Caco-2 (cell line): ENCODE measurements around the gene VPS33B. TPM values are rescaled to one million over a fixed set of nuclear protein-coding genes. Genes with fewer than 3 reads are reported as not detected.

ENCODE experiments used
- BruUV-seq: library from RNA; stranded (reverse); fragments of 400-500 nt; replicated peaks from 2 replicates; lab custom pipeline; 2021; lab: Mats Ljungman, UMichigan
- CTCF ChIA-PET: fragments of 300-600 bp; sonication (Branson Sonifier 250); formaldehyde crosslinking; loops from one replicate; lab custom pipeline; 2022; ENCODE audit warnings: antibody characterized with exemption; lab: Charles Lee
- POLR2A ChIA-PET: fragments of 300-600 bp; sonication (Branson Sonifier 250); formaldehyde crosslinking; loops from one replicate; lab custom pipeline; 2022; ENCODE audit warnings: antibody characterized with exemption; lab: Charles Lee
- DNase-seq, 2 experiments: peaks; one replicate each; pipeline versions ENCODE4 v3.0.0 to v3.0.0-alpha.2; 2020 to 2022
- H3K27me3 ChIP-seq: replicated peaks from 2 replicates; pipeline ENCODE4 v1.6.0; 2011; ENCODE audit warnings: low read length; ENCODE audit not compliant: control insufficient read depth, insufficient read depth
- H3K36me3 ChIP-seq: 2 replicates; pipeline ENCODE4 v1.5.1; 2011; ENCODE audit warnings: low read length; ENCODE audit not compliant: control insufficient read depth, insufficient read depth
- H3K4me1 ChIP-seq: fragments of 250-450 bp; sonication (Bioruptor Pico); 2 replicates; pipeline ENCODE4 v1.5.1; 2020; ENCODE audit warnings: mild to moderate bottlenecking
- H3K4me3 ChIP-seq: 2 replicates; pipeline ENCODE4 v1.5.1; 2011; ENCODE audit warnings: low read depth, mild to moderate bottlenecking, control low read depth, low read length
- H3K9me3 ChIP-seq: fragments of 250-450 bp; sonication (Bioruptor Pico); 2 replicates; pipeline ENCODE4 v1.5.1; 2020; ENCODE audit warnings: mild to moderate bottlenecking, moderate library complexity
- H3K27ac Mint-ChIP-seq: one replicate; pipeline ENCODE4 v1.8.0; 2022; ENCODE audit warnings: mixed read lengths; ENCODE audit not compliant: unreplicated experiment
- H3K27me3 Mint-ChIP-seq: one replicate; pipeline ENCODE4 v1.8.0; 2022; ENCODE audit warnings: mixed read lengths; ENCODE audit not compliant: insufficient read depth, unreplicated experiment
- H3K36me3 Mint-ChIP-seq: one replicate; pipeline ENCODE4 v1.8.0; 2022; ENCODE audit warnings: mild to moderate bottlenecking, mixed read lengths; ENCODE audit not compliant: insufficient read depth, unreplicated experiment
- H3K4me1 Mint-ChIP-seq: one replicate; pipeline ENCODE4 v1.8.0; 2022; ENCODE audit warnings: low read depth, mixed read lengths; ENCODE audit not compliant: unreplicated experiment
- H3K4me3 Mint-ChIP-seq: one replicate; pipeline ENCODE4 v1.8.0; 2022; ENCODE audit warnings: mild to moderate bottlenecking, moderate library complexity, mixed read lengths; ENCODE audit not compliant: unreplicated experiment
- H3K9me3 Mint-ChIP-seq: one replicate; pipeline ENCODE4 v1.8.0; 2022; ENCODE audit warnings: mixed read lengths; ENCODE audit not compliant: unreplicated experiment
- intact Hi-C: fragments of 100-400 bp; cut with micrococcal nuclease; formaldehyde crosslinking; loops from one replicate; pipeline ENCODE4 v1.10.0; 2022; ENCODE audit not compliant: unreplicated experiment
- total RNA-seq: library from RNA; stranded (reverse); gene quantifications from 2 replicates; pipeline ENCODE4 v1.2.3, GENCODE V29; 2022
- TF ChIP-seq, protein P1 (sequence below), 2 experiments: fragments of 200-600 bp in 1 of 2; IDR thresholded peaks; 1 replicate in 1 of 2; 2 replicates in 1 of 2; pipeline versions ENCODE4 v1.5.1 to v1.8.0; 2011 to 2022; ENCODE audit warnings: antibody characterized with exemption in 1 of 2, control low read depth in 1 of 2, inconsistent platforms in 1 of 2, low read depth in 1 of 2, low read length in 1 of 2, mild to moderate bottlenecking in 1 of 2, moderate library complexity in 1 of 2; ENCODE audit not compliant: insufficient read depth in 1 of 2, severe bottlenecking in 1 of 2, unreplicated experiment in 1 of 2

Gene VPS33B
- total RNA-seq, 1 experiment from 2014 or later, result 13.7 TPM

DNA sequence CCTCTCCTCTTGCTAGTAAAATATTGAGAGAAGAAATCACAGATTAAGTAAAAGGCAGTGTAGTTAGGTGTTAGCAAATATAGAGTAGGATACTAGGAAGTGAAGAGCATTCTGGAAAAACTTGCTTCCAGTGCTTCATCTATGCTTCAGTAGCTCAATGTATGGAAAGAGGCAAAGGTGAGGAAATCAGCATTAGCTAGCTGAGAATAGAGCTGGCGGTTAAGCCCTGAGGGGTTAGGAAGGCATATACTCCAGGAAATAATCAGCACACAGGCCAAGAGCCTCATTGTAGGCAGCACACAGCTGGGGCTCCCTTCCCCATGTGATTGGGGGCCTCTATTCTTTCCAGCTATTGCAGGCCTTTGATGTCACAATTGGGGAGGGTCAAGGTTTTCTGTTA is 54.0 kb downstream of the VPS33B start:
- Mint-ChIP-seq H3K36me3 (peaks cover 90% of the 10 kb centered on the region), H3K4me3 (no peak overlapping the region), H3K9me3 (no peaks in the 10 kb centered on the region), H3K27ac (no peak overlapping the region), H3K27me3 (no peaks in the 10 kb centered on the region), H3K4me1 (no peaks in the 10 kb centered on the region)
- Histone ChIP-seq H3K4me1 (no peaks in the 10 kb centered on the region), H3K4me3 (no peak overlapping the region), H3K9me3 (no peaks in the 10 kb centered on the region), H3K27me3 (no peaks in the 10 kb centered on the region), H3K36me3 (no peaks in the 10 kb centered on the region; the same call in 1 of the 2 replicates)
- POLR2A ChIA-PET, result interaction anchor here (0.6 kb wide), 1 partner anchor 13 kb away, joined by 4 read pairs; no protein-coding TSS in a partner anchor
- BruUV-seq, result no TSS peak
- TF ChIP-seq, protein P1, sequence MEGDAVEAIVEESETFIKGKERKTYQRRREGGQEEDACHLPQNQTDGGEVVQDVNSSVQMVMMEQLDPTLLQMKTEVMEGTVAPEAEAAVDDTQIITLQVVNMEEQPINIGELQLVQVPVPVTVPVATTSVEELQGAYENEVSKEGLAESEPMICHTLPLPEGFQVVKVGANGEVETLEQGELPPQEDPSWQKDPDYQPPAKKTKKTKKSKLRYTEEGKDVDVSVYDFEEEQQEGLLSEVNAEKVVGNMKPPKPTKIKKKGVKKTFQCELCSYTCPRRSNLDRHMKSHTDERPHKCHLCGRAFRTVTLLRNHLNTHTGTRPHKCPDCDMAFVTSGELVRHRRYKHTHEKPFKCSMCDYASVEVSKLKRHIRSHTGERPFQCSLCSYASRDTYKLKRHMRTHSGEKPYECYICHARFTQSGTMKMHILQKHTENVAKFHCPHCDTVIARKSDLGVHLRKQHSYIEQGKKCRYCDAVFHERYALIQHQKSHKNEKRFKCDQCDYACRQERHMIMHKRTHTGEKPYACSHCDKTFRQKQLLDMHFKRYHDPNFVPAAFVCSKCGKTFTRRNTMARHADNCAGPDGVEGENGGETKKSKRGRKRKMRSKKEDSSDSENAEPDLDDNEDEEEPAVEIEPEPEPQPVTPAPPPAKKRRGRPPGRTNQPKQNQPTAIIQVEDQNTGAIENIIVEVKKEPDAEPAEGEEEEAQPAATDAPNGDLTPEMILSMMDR (IDR thresholded peaks at IDR 0.05; ENCODE audit: insufficient read depth in 1 of 2, low read depth in 1 of 2, low read length in 1 of 2, severe bottlenecking in 1 of 2, unreplicated experiment in 1 of 2), result no peak
- no peak for DNase-seq
- CTCF ChIA-PET, result interaction anchor here (0.6 kb wide), 1 partner anchor 32 kb away, joined by 3 read pairs; no protein-coding TSS in a partner anchor
- intact Hi-C loops, result no loop called here

DNA sequence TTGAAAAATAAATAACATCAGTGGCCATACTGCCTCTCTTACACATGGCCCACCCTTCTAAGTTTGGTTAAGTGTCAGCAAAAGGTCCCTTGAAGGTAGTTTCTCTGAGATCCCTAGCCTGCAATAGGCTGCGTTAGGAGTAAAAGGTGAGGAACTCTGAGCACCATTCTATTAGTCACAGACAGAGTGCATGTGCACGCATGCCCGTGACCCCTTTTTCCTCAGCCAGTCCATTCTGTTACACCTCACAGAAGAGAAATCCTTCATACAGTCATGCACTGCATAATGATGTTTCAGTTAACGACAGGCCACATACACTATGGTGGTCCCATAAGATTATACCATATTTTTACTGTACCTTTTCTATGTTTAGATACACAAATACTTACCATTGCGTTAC is 55.2 kb downstream of the VPS33B start:
- Mint-ChIP-seq H3K4me3 (no peak overlapping the region), H3K4me1 (no peaks in the 10 kb centered on the region), H3K36me3 (peaks cover 85% of the 10 kb centered on the region), H3K27ac (no peak overlapping the region), H3K9me3 (no peaks in the 10 kb centered on the region), H3K27me3 (no peaks in the 10 kb centered on the region)
- Histone ChIP-seq H3K27me3 (no peaks in the 10 kb centered on the region), H3K4me3 (no peak overlapping the region), H3K9me3 (no peaks in the 10 kb centered on the region), H3K36me3 (no peaks in the 10 kb centered on the region; the same call in 1 of the 2 replicates), H3K4me1 (no peaks in the 10 kb centered on the region)
- CTCF ChIA-PET, result no interaction called here
- no peak for DNase-seq
- no TSS peak for BruUV-seq
- TF ChIP-seq, protein P1 (IDR thresholded peaks at IDR 0.05; ENCODE audit: insufficient read depth in 1 of 2, low read depth in 1 of 2, low read length in 1 of 2, severe bottlenecking in 1 of 2, unreplicated experiment in 1 of 2), result no peak
- intact Hi-C loops, result no loop called here
- POLR2A ChIA-PET, result no interaction called here

DNA sequence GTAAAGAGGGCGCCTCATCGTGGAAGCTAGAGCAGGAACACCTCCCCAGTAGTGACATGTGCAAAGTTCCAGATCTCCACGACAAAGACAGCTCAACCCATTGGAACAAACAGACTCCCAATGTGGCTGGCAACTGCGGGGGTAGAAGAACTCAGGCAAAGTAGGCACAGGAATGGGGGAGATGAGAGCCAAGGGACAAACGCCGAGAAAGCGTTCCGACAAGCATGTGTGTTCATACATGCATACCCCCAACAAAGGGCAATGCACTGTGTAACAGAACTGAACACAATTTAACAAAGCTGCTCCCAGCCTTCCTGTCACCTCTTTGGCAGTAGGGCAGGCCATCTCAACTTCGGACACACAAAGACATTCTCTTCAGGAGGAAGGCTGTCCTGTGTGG is 56.1 kb downstream of the VPS33B start:
- H3K36me3 ChIP-seq, result no peaks in the 10 kb centered on the region; the same call in 1 of the 2 replicates
- no peaks in the 10 kb centered on the region for H3K27me3 ChIP-seq
- Mint-ChIP-seq H3K4me1 (peaks cover 2% of the 10 kb centered on the region), H3K4me3 (no peak overlapping the region), H3K9me3 (no peaks in the 10 kb centered on the region), H3K36me3 (peaks cover 83% of the 10 kb centered on the region), H3K27me3 (no peaks in the 10 kb centered on the region), H3K27ac (no peak overlapping the region)
- TF ChIP-seq, protein P1 (IDR thresholded peaks at IDR 0.05; ENCODE audit: insufficient read depth in 1 of 2, low read depth in 1 of 2, low read length in 1 of 2, severe bottlenecking in 1 of 2, unreplicated experiment in 1 of 2), result no peak
- intact Hi-C loops, result no loop called here
- BruUV-seq, result TSS peak; percentile 70
- no peak overlapping the region for H3K4me3 ChIP-seq
- H3K4me1 ChIP-seq, result no peaks in the 10 kb centered on the region
- CTCF ChIA-PET, result no interaction called here
- no peaks in the 10 kb centered on the region for H3K9me3 ChIP-seq
- POLR2A ChIA-PET, result interaction anchor here (0.7 kb wide), 1 partner anchor 67 kb away, joined by 3 read pairs; no protein-coding TSS in a partner anchor
- no peak for DNase-seq
